IPS-18c (cell line): ENCODE results near the gene EPYC.

Experiments used
- H3K4me3 ChIP-seq: 2 replicates; pipeline ENCODE4 v1.7.0; 2013; ENCODE audit warnings: low read depth, mild to moderate bottlenecking, low read length, moderate library complexity; ENCODE audit not compliant: insufficient read depth
- H3K9me3 ChIP-seq: one replicate; pipeline ENCODE4 v1.6.1; 2013; ENCODE audit warnings: mild to moderate bottlenecking, low read length, moderate library complexity; ENCODE audit not compliant: control insufficient read depth, insufficient read depth

The EPYC gene

DNA sequence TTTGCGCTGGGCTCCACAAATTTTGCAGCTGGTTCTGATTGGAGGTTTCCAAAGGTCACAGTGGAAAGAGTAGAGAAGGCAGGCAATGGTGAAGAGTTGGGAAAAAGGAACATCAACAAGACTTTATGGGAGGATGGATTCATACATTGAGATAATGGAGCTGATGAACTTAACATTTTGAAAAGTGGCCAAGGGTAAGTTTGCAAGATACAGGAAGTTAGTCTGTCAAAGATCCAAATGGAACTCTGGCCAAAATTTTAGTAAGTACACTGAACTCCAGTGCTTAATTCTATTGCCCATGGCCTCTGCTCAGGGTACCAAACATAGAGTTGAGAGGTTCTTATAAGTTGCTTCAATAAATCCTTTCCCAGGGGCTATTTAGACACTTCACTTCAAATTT lies 65.4 kb downstream of the EPYC start:
- no peaks in the 10 kb centered on the region for H3K9me3 ChIP-seq

DNA sequence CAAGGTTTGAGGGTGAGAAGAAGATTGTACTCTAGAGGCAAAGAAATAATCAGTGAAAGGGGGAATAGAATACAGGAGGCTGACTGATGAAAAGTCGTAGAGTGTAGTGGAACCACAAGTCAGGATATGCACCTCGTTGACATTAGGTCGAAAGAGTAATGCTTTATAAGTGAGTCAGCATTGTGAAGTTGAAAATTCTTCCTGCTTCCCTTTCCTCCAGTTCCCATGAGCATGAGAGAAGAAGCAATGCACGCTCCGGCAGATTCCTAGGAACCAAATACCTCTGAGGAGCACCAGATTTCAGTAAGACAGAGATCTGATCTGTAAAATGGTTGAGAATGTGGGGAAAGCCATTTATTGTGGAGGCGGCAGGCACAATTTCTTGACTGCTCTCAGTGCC lies 66.3 kb downstream of the EPYC start:
- Histone ChIP-seq H3K4me3 (no peak overlapping the region), H3K9me3 (no peaks in the 10 kb centered on the region)

More for the DNA sequence above, 65.4 kb downstream of the EPYC start:
- H3K4me3 ChIP-seq, result no peak overlapping the region

DNA sequence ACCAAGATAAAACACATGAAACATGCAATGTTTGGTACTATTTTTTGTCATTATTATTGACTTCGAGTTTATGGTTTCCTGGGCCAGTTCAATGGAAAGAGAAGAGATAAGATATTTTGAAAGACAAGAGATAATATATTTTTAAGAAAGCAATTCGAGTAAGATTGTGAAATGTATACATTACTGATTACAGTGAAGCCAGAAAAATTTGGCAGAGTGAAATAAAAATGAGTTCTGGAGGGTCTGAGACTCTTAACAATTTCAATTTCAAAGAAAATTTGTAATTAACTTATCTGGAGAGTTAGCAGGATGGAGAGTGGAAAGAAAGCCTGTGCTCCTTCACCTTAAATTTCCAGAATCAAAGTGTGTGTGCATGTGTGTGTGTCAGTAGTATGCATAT lies 67.1 kb downstream of the EPYC start:
- Histone ChIP-seq H3K4me3 (no peak overlapping the region), H3K9me3 (no peaks in the 10 kb centered on the region)

DNA sequence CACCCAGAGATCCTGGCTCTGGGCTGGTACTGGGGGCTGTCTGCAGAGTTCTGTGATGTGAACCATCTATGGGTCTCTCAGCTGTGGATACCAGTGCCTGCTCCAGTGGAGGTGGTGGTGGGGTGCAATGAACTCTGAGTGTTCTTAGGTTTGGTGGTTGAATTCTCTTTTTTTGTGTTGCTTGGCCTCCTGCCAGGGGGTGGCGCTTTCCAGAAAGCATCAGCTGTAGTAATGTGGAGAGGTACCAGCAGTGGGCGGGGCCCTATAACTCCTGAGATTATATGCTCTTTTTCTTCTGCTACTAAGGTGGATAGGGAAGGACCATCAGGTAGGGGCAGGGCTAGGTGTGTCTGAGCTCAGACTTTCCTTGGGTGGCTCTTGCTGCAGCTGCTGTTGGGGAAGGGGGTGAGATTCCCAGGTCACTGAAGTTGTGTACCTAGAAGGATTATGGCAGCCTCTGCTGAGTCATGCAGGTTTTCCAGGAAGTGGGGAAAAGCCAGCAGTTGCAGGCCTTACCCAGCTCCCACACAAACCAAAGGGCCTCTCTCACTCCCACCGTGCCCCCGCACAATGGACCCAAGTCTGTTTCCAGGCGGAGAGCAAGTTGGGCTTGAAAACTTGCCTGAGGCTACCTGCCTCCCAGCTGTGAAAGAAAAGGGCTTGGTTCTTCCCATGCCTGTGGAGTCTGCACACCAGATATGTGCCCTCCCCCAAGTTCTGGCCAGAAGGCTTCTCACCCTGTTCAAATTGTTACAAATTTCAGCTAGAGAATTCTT lies 68.4 kb downstream of the EPYC start:
- Histone ChIP-seq H3K9me3 (no peaks in the 10 kb centered on the region), H3K4me3 (no peak overlapping the region)

DNA sequence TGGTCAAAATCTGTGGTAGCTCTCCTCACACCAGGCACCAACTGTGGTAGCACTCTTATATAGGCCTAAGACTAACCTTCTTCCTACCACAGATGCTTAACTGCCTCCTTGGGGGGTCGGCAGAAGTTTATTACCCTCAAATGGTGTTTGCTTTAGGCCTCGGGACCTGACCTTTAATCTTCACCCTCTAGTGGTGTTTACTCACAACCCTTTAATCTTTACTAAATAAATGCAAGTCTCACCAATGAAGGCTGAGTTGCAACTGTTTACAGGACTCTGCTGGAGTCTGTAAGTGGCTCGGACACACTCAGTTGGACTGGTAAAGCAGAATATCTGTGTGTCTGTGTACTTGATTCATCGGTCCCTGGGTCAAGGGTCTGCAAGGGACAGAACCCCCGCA lies 79.2 kb downstream of the EPYC start:
- no peak overlapping the region for H3K4me3 ChIP-seq
- H3K9me3 ChIP-seq, result no peaks in the 10 kb centered on the region

DNA sequence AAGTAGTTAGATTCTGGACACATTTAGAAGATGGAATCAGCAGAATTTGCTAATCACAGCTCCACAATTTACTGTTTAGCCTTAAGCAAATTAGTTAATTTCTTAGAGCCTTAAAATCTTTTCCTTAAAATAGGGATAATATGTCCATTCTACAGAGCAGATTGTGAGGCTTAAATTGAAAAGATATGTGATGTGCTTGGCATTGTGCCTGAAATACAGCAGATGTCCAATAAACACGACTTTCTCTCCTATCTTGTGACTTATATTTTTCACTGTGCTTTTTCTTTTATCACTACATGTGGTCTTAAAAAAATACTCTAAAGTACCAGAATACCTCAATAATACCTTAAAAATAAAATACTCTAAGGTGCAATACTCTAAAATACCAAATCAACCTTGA lies 80.4 kb downstream of the EPYC start:
- H3K9me3 ChIP-seq, result no peaks in the 10 kb centered on the region
- H3K4me3 ChIP-seq, result no peak overlapping the region

DNA sequence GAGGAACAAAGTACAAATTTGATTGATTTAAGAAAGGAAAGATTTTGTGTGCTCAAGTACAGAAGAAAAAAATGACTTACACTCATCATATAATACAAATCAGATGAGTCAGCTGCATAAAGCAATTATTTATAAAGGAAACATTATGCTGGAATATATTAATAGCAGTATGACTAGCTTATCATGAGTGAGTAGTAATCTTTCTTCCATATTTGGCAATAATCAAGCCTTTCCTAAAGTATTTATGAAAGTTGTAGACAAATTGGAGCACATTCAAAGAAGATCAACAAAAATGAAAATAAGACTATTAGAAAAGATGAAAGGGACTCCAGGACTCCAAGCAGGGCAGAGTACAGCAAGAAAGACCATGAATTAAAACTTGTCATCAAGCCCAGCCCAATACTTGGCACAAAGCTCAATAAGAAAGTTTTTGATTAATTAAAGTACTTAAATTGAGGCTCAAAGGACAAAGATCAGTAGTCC lies 82.6 kb downstream of the EPYC start:
- Histone ChIP-seq H3K9me3 (no peaks in the 10 kb centered on the region), H3K4me3 (no peak overlapping the region)

DNA sequence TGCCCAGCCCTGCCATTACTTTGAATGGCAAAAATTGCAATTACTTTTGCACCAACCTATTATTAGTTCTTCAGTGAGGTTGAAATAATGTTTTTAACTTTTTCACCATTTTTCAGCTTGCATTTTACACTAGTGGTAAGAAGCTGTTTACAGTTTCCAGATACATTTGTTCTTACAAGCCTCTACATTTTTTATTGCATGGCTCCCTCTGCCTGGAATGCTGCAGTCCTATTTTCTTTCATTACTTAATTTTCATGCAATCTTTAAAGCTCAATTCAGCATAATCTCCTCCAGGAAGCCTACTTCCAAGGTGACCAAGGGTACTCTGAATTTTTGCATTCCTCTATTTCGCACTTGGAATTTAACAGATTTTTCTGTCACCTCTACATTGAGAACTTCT lies 83.2 kb downstream of the EPYC start:
- H3K9me3 ChIP-seq, result no peaks in the 10 kb centered on the region
- no peak overlapping the region for H3K4me3 ChIP-seq

DNA sequence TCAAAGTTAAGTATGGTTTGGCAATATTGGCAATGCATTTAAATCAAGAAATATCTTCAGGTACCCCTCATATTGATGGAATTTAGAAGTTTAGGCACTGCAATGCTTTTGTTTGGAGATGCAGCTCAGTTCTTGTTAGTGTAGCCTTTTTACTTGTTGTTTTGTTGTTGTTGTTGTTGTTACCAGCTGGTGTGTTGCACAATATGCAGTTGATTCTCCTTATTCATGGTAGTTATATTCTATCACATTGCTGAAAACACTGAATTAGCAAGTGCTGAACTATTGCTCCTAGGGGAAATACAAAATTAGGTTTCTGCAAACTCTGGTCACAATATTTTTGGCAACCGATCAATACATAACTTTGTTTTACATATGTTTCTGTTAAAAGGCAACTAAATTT lies 84.5 kb downstream of the EPYC start:
- Histone ChIP-seq H3K4me3 (no peak overlapping the region), H3K9me3 (no peaks in the 10 kb centered on the region)

DNA sequence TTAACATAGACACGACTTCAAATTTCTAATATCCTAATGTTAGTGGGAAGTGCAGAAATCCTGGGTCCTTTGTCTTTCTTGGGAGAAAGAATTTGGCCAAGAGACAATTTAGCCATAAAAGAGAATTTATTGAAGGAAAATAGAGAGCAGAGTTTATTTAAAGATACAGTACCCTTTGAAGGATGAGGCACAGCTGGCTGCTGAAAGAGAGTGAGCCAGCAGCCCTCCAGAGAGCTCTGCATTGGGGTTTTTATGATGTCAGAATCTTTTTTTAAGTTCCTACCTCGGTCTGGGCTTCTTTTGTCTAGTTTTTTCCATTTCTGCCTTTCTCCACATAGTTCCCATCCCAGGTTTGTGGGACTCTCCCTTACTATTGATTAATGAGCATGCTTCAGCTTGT lies 87.3 kb downstream of the EPYC start:
- peaks cover 2% of the 10 kb centered on the region for H3K9me3 ChIP-seq

DNA sequence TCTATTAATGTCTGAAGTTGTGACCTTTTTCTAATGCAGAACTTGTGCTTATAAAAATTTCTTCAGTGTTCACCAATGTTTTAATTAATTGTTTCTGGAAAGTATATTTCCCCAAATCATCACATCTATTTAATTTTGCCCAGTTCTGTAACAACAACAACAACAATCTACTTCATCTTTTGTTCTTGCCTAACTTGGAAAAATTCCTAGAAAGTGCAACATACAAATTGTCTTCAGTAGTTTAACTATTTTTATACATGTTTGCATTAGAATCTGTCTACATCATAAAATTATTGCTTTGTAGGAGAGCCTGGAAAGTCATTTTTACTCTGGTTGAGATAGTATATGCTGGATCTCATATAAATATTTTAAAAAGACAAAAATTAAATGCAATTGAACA lies 88.3 kb downstream of the EPYC start:
- Histone ChIP-seq H3K4me3 (no peak overlapping the region), H3K9me3 (peaks cover 2% of the 10 kb centered on the region)

More for the DNA sequence above, 87.3 kb downstream of the EPYC start:
- no peak overlapping the region for H3K4me3 ChIP-seq

DNA sequence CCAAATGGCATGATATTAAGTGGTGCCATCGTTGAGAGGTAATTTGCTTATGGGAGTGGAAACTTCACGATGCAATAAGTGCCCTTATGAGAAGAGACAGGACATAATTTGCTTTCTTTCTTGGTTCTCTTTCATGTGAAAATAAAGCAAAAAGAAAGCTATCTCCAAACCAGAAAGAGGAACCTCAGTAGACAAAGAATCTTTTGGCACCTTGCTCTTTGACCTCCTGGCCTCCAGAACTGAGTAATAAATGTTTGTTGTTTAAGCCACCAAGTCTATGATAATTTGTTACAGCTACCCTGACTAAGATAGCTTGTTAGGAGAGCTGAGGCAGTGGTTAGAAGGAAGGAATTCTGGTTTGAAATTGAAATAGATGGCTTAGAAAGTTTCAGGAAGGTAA lies 89.4 kb downstream of the EPYC start:
- Histone ChIP-seq H3K9me3 (peaks cover 2% of the 10 kb centered on the region), H3K4me3 (no peak overlapping the region)
